Renal pelvis (tissue), 4 donors: Measurements from ENCODE around the gene GDF2. TPM values are rescaled to one million over a fixed set of nuclear protein-coding genes. Genes with fewer than 3 reads are reported as not detected.
A peak's percentile ranks its signal among the peaks of the same experiment; 100 is the strongest.

Experiments
- DNase-seq: peaks from one replicate; pipeline ENCODE4 v3.0.0-alpha.2; 2013
- polyA plus RNA-seq, 3 donors: library from polyadenylated mRNA; unstranded; fragments of 120-200 nt; gene quantifications; one replicate each; pipeline ENCODE4 v1.2.1, GENCODE V29; 2013; ENCODE audit not compliant: insufficient read length in 3 of 3

Gene GDF2
- polyA plus RNA-seq, 3 donors: not detected

GRCh38 chr10:47290338-47290737 is 31.9 kb upstream of the GDF2 start:
- no peak for DNase-seq

GRCh38 chr10:47291682-47292081 is 30.6 kb upstream of the GDF2 start:
- no peak for DNase-seq

DNA sequence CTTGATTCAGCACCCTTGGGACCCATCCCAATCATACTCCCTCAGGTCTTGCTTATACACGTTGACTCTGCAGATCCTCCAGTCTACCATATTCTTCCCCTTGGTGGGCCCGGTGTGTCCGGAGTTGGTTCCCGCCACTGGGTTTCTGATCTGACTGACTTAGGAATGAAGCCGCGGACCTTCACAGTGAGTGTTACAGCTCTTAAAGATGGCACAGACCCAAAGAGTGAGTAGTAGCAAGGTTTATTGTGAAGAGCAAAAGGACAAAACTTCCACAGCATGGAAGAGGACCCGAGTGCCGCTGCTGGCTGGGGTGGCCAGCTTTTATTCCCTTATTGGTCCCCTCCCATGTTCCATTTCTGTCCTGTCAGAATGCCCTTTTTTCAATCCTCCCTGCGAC is 28.2 kb upstream of the GDF2 start:
- no peak for DNase-seq

- no peak for DNase-seq
Measured at GRCh38 chr10:47294501-47294900, 27.8 kb upstream of the GDF2 start.

DNA sequence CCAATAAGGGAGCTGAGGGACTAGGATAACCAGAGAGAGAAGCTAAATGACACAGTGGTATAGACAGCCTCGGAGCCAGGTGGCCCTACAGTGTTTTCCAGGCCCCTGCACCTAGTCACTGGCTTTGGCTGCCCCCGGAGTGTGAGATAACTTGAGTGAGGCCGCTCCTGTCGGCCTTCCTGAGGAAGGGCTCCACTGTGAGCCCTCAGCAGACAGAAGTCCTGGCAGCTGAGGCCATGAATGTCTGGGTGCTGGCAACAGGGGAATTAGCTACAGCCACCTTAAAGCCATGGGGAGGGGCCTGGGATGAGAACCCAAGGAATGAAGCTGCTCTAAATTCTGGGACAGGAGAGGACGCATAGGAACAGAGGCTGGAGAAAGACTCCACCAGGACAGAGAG is 26.8 kb upstream of the GDF2 start:
- DNase-seq: no peak

DNA sequence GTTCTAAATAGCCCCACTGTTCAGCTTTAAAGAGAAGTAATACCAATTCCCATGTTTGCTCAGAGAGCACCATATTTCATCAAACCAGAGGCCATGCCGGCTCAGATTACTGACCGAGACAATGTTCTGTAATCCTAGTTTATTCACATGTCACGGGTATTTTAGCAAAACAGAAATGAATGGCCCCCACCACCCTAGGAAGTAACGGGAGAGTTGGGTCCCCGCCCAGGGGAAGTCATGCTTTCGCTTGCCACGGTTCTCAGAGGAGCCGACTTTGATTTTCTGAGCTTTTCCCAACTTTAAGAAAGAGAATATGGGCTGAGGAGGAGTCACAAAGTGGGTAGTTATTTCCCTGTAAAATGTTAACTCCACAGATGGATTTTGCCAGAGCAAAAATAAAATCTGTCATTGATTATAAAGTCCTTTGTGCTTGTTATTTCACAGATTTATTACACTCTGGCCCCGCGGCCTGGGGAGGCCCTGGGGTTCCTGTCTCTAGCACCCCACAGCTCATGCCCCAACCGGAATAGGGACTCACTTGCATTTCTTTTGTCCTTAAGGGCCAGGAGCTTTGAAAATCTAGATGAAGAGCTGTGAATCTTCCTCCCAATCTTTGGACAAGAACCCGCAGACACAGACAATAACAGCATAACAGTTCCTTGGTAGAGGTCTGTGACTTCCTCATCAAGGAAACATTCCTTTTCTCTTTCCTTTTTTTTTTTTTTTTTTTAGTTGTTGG is 25.9 kb upstream of the GDF2 start:
- DNase-seq: peak; percentile 10

- no peak for DNase-seq
Measured at GRCh38 chr10:47296941-47297340, 25.3 kb upstream of the GDF2 start.

- no peak for DNase-seq
Measured at GRCh38 chr10:47297866-47298540, 24.3 kb upstream of the GDF2 start.

DNA sequence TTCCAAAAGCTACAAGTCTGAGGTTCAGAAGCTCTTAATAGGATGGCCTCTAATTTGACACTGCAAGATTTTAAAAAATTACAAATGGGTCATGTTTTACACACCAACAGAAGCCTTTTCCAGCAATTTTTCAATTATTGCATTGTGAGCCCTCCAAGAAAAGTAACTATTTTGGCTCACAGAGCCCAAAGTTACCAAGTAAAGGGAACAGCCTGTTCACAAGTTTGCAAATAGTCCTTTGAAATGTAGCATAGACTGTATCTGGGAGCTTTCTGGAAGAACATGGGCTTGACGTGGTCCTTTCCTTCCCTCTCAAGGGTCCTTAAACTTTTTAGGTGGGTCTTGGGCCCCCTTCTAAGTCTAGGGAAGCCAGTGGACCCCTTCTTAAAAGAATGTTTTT is 23.5 kb upstream of the GDF2 start:
- no peak for DNase-seq

DNA sequence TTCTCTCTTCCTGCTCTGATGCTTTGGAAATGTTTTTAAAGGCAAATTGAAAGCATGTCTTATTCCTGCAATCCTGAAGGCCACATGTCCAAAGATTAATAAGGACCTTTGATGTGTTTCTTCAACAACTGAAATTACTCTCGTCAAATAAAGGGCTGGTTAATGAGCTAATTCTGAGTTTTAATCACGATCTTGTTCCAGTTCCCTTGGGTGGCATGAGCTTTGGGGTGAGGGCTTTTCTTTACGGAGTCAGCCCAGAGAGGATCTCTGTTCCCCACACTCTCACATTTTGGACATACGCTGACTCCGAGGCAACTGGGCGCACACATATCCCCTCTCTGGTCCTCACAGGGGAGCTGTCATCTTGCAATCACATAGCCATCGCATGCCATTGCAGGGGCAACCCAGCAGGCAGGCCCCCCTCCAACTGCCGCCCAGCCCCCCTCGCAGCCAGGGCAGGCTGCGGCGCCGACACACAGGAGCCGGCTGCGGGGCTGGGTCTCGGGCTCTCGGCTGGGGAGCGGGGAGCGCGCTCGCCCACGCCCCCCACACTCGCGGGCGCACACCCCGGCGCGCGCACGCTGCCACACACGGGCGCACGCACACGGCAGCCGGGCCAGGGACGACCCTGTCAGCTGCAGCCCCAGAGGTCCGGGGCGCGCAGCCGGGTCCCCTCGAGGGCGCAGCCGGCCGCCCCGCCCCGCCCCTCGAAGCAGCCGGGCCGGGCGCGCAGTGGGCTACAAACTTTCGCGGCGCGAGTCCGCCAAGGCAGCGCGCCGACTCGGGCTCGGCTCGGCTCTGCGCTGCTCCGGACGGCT is 22.4 kb upstream of the GDF2 start, which contains the start of gene GDF10:
GDF10 (plus strand) TSS at position 587 of the 818 bp plus-strand sequence. CDS start 455 bp downstream, outside the sequence.
- DNase-seq: no peak

GRCh38 chr10:47300429-47300931 is 21.8 kb upstream of the GDF2 start:
- DNase-seq: peak; percentile 12

GRCh38 chr10:47301833-47302232 is 20.4 kb upstream of the GDF2 start:
- DNase-seq: no peak

GRCh38 chr10:47303105-47303504 is 19.1 kb upstream of the GDF2 start:
- DNase-seq: no peak

DNA sequence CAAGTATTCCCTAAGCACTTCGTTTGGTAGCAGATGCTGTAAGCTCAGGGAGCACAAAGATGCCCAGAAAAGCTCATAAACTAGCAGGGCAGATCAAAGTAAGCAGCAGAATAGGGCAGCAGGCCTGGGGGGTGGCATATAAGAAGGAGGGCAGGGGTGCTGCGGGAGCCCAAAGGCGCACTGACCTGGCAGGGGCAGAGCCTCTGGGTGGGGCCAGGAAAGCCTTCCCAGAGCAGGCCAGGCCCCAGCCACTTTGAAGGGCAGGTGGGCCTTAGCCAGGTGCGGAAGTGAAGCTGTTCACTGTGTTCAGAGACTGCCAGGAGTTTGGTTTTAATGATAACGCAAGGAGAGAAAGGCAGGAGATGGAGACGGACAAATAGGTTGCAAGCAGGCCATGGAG is 18.4 kb upstream of the GDF2 start:
- DNase-seq: no peak

GRCh38 chr10:47305566-47305965 is 16.7 kb upstream of the GDF2 start:
- DNase-seq: no peak

DNA sequence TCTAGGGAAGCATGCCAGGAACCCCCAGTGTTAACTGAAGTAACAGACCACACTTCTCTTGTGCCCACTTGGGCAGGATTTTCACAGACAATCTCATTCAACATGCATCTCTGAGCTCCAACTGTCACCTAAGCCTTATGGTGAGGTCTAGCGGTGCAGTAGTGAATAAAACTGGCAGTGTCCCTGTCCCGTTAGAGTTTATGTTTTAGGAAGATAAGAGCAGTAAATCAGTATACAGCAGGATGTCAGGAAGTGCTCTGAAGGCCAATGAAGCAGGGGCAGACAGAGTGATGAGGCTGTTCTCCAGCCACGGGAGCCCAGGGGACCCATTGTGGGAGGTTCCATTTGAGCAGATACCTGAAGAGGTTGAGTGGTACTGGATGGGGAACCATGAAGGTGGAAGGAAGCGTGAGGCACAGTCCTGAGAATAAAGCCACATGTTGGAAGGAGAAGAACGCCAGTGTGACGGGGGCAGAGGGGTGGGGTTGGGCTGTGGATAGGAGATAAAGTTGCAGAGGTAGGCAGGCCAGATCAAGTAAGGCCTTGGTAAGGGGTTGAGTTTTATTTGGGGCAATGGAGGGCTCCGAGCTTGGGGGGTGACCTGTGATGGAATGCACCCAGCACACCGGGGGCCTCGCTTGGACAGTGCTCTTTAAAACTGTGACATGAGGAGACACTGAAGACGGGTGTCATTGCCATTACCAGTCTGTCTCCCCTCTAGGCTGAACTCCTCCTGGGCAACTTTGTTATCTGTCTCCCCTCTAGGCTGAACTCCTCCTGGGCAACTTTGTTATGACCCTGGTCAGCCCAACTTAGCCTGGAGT is 15.7 kb upstream of the GDF2 start:
- no peak for DNase-seq

- no peak for DNase-seq
Measured at GRCh38 chr10:47307381-47307780, 14.9 kb upstream of the GDF2 start.

DNA sequence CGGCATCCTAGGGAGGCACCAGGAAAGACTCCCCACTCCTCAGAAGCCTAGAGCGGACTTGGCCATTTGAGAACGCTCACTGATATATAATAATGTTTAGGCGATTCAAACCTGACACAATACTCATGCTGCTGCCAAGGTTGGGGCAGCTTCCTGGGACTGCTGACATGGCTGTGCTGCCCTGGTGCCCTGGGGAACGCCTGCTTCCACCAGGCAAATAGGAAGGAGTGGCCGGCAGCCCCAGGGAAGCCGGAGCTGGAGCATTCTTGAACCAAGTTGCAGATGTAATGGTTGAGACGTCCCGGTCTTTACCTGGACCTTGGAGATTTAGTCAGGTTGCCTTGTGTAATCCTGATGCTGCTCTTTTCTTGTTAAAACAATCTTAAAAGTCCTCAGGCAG is 13.5 kb upstream of the GDF2 start:
- DNase-seq: no peak

DNA sequence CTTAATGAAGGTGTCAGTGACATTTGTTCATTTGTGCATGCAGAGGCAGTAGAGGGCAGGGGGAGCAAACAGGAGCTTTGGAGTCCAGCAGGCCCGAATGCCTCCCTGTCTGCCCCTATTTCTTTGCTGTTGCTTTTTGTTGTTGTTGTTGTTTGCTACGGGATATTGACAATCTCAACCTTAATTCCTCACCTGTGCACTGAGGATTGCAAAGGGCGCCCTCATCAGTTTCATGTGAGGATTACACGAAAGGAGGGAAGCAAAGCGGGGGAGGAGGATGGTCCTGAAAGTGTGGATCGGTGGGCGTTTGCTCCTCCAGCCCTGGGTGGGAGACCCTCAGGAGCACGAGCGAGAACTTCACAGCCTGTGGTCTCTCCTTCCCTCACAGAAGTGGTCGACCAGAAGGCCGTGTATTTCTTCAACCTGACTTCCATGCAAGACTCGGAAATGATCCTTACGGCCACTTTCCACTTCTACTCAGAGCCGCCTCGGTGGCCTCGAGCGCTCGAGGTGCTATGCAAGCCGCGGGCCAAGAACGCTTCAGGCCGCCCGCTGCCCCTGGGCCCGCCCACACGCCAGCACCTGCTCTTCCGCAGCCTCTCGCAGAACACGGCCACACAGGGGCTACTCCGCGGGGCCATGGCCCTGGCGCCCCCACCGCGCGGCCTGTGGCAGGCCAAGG is 12.7 kb upstream of the GDF2 start:
- no peak for DNase-seq

GRCh38 chr10:47310090-47310505 is 12.2 kb upstream of the GDF2 start:
- DNase-seq: no peak
